Mammary epithelial cell (primary cell): Measurements from ENCODE around the gene EIF2A.

Experiments used
- CTCF ChIP-seq, 2 donors: IDR thresholded peaks in 1 of 2; conservative IDR thresholded peaks in 1 of 2; 2 replicates each; pipeline ENCODE4 v1.5.1; 2011 to 2012; ENCODE audit warnings: inconsistent platforms in 2 of 2, low read length in 2 of 2, mild to moderate bottlenecking in 2 of 2, control low read depth in 1 of 2, low read depth in 1 of 2; ENCODE audit not compliant: insufficient read depth in 1 of 2; ENCODE audit errors: extremely low read depth in 1 of 2
- EZH2 ChIP-seq: IDR thresholded peaks from 2 replicates; pipeline ENCODE4 v1.6.1; 2012; ENCODE audit warnings: low read length, inconsistent platforms, borderline replicate concordance

- no peak for TF ChIP-seq EZH2
- TF ChIP-seq CTCF (conservative IDR thresholded peaks at IDR 0.05 in 1 of 2, IDR thresholded peaks at IDR 0.05 in 1 of 2; ENCODE audit: extremely low read depth in 1 of 2, insufficient read depth in 1 of 2, low read depth in 1 of 2, low read length in 2 of 2), result no peak
These were observed 59.5 kb downstream of the EIF2A start for GRCh38 chr3:150605998-150606641.
